DOHH2 (cell line): ENCODE measurements around the gene PYCR2.

Source experiments
- H3F3A ChIP-seq: fragments of 200-600 bp; sonication (generic), shearing (Covaris generic); 2 replicates; pipeline ENCODE4 v1.6.0; 2016; ENCODE audit warnings: antibody characterized with exemption, mild to moderate bottlenecking; ENCODE audit not compliant: control insufficient read depth, insufficient read depth
- H3K27ac ChIP-seq: fragments of 200-600 bp; sonication (generic); 2 replicates; pipeline ENCODE4 v1.5.1; 2014; ENCODE audit warnings: low read depth, mild to moderate bottlenecking, low read length, moderate library complexity
- H3K27me3 ChIP-seq: fragments of 200-600 bp; sonication (generic); 2 replicates; pipeline ENCODE4 v1.6.1; 2014; ENCODE audit warnings: mild to moderate bottlenecking, low read length, mixed read lengths; ENCODE audit not compliant: control insufficient read depth
- H3K36me3 ChIP-seq: fragments of 200-600 bp; sonication (generic); 2 replicates; pipeline ENCODE4 v1.6.1; 2014; ENCODE audit warnings: mild to moderate bottlenecking, low read length, moderate library complexity, mixed read lengths; ENCODE audit not compliant: control insufficient read depth
- H3K4me1 ChIP-seq: fragments of 200-600 bp; sonication (generic); 2 replicates; pipeline ENCODE4 v1.6.1; 2014; ENCODE audit warnings: mild to moderate bottlenecking, low read length, mixed read lengths; ENCODE audit not compliant: control insufficient read depth
- H3K4me2 ChIP-seq: fragments of 200-600 bp; sonication (generic); 2 replicates; pipeline ENCODE4 v1.6.0; 2014; ENCODE audit warnings: mild to moderate bottlenecking, low read length, moderate library complexity
- H3K4me3 ChIP-seq: fragments of 200-600 bp; sonication (generic); 2 replicates; pipeline ENCODE4 v1.5.1; 2014; ENCODE audit warnings: mild to moderate bottlenecking, low read length, mixed read lengths
- H3K79me2 ChIP-seq: fragments of 200-600 bp; sonication (generic); 2 replicates; pipeline ENCODE4 v1.6.1; 2014; ENCODE audit warnings: mild to moderate bottlenecking, low read length, mixed read lengths; ENCODE audit not compliant: control insufficient read depth
- H3K9me2 ChIP-seq: fragments of 200-600 bp; sonication (generic); replicated peaks from 2 replicates; pipeline ENCODE4 v1.6.1; 2014; ENCODE audit warnings: mild to moderate bottlenecking, low read length, mixed read lengths; ENCODE audit not compliant: control insufficient read depth
- H3K9me3 ChIP-seq: fragments of 200-600 bp; sonication (generic); 2 replicates; pipeline ENCODE4 v1.6.1; 2014; ENCODE audit warnings: antibody characterized with exemption, low read length, mixed read lengths; ENCODE audit not compliant: control insufficient read depth, insufficient read depth
- H4K20me1 ChIP-seq: fragments of 200-600 bp; sonication (generic); 2 replicates; pipeline ENCODE4 v1.6.0; 2014; ENCODE audit warnings: low read depth, mild to moderate bottlenecking, antibody characterized with exemption, low read length, moderate library complexity; ENCODE audit not compliant: control insufficient read depth, insufficient read depth
- EZH2phosphoT487 ChIP-seq: fragments of 200-600 bp; sonication (generic); IDR thresholded peaks from 2 replicates; pipeline ENCODE4 v1.6.1; 2017; ENCODE audit warnings: borderline replicate concordance, mild to moderate bottlenecking, antibody characterized with exemption, low read length, moderate library complexity, mixed read lengths
- TF ChIP-seq, protein P1 (sequence below): fragments of 200-600 bp; sonication (generic); IDR thresholded peaks from one replicate; pipeline ENCODE4 v1.5.1; 2014; ENCODE audit warnings: antibody characterized with exemption, mild to moderate bottlenecking, low read depth, low read length; ENCODE audit not compliant: poor library complexity, severe bottlenecking

PYCR2 gene

DNA sequence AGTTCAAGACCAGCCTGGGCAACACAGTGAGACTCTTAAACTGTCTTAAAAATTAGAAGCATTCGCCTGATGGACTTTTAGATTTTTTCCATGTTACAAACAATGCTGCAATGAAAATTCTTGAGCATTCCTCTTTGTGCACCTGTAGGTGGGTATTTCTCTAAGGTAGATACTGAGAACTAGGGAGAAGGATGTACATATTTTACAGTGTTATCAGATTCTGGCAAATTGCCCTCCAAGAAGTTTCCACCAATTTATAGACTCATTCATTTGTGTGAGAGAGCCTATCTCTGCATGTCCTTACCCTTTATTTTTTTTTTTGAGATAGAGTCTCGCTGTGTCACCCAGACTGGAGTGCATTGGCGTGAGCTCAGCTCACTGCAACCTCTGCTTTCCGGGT is 29.3 kb upstream of the PYCR2 start:
- H3K4me1 ChIP-seq, result no peaks in the 10 kb centered on the region
- TF ChIP-seq, protein P1, sequence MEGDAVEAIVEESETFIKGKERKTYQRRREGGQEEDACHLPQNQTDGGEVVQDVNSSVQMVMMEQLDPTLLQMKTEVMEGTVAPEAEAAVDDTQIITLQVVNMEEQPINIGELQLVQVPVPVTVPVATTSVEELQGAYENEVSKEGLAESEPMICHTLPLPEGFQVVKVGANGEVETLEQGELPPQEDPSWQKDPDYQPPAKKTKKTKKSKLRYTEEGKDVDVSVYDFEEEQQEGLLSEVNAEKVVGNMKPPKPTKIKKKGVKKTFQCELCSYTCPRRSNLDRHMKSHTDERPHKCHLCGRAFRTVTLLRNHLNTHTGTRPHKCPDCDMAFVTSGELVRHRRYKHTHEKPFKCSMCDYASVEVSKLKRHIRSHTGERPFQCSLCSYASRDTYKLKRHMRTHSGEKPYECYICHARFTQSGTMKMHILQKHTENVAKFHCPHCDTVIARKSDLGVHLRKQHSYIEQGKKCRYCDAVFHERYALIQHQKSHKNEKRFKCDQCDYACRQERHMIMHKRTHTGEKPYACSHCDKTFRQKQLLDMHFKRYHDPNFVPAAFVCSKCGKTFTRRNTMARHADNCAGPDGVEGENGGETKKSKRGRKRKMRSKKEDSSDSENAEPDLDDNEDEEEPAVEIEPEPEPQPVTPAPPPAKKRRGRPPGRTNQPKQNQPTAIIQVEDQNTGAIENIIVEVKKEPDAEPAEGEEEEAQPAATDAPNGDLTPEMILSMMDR, result no peak
- TF ChIP-seq EZH2phosphoT487, result no peak
- H3K9me2 ChIP-seq, result no peaks in the 10 kb centered on the region
- no peaks in the 10 kb centered on the region for H3F3A ChIP-seq
- no peak overlapping the region for H3K27ac ChIP-seq
- H3K4me3 ChIP-seq, result no peak overlapping the region
- peaks cover 16% of the 10 kb centered on the region; the same call in 1 of the 2 replicates for H3K27me3 ChIP-seq
- H3K79me2 ChIP-seq, result no peaks in the 10 kb centered on the region
- no peaks in the 10 kb centered on the region for H3K9me3 ChIP-seq
- H3K4me2 ChIP-seq, result no peak overlapping the region
- no peaks in the 10 kb centered on the region for H4K20me1 ChIP-seq
- no peaks in the 10 kb centered on the region for H3K36me3 ChIP-seq

DNA sequence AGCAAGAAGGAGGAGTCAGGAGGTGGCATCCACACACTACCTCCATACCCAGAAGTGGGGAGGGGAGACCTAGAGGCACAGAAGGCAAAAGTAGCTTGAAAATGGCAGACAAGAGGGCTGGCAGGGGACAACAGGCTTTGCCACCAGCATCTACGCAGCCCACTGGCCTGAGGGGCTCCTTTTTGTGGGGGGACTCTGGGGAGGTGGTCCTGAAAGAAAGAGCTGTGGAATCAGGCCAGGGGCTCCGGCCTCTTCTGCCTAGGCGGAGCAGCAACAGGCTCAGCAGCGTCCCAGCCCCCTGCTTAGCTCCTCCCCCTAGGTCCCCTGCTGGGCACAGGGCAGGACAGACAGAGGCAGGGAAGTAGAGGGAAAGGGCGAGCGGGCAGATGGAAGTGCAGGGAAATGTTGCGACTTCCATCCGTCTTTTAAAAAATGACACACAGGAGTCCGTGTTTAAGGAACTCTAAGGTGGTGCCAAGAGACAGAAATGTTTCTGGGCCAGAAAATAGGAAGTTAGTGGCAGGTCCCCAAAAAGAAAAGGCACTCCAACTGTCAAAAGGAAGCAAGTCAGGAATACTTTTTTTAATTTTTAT is 27.0 kb upstream of the PYCR2 start:
- no peaks in the 10 kb centered on the region for H3K79me2 ChIP-seq
- no peaks in the 10 kb centered on the region for H3K36me3 ChIP-seq
- H3K4me1 ChIP-seq, result no peaks in the 10 kb centered on the region
- no peak overlapping the region for H3K4me2 ChIP-seq
- no peaks in the 10 kb centered on the region for H3K9me3 ChIP-seq
- TF ChIP-seq, protein P1, result no peak
- no peak for TF ChIP-seq EZH2phosphoT487
- no peak overlapping the region for H3K4me3 ChIP-seq
- H3K9me2 ChIP-seq, result no peaks in the 10 kb centered on the region
- H3K27me3 ChIP-seq, result peaks cover 25% of the 10 kb centered on the region
- H4K20me1 ChIP-seq, result no peaks in the 10 kb centered on the region
- no peaks in the 10 kb centered on the region for H3F3A ChIP-seq
- no peak overlapping the region for H3K27ac ChIP-seq

DNA sequence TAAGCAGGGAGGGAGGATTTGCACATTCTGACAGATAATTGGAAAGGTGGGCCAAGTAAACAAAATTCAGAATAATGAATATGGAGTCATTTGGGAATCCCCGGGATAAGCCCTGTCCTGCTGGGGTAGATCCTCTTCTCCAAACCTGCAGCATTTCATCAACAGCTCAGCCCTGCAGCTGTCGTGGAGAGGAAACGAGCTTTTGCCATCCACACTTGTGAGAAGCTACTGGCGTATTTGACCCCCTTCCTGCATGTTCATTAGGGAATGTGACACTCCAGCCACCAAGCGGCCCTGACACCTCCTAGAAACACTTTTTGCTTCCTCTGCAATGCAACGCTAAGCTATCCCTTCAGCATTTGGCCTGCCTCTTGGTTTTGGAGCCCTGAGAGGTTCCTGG is 25.0 kb upstream of the PYCR2 start:
- H3K4me2 ChIP-seq, result no peak overlapping the region
- no peaks in the 10 kb centered on the region for H3K36me3 ChIP-seq
- H3F3A ChIP-seq, result no peaks in the 10 kb centered on the region
- H3K27me3 ChIP-seq, result peaks cover 19% of the 10 kb centered on the region
- H3K79me2 ChIP-seq, result no peaks in the 10 kb centered on the region
- no peaks in the 10 kb centered on the region for H3K9me3 ChIP-seq
- H4K20me1 ChIP-seq, result no peaks in the 10 kb centered on the region
- no peak overlapping the region for H3K4me3 ChIP-seq
- no peaks in the 10 kb centered on the region for H3K9me2 ChIP-seq
- H3K4me1 ChIP-seq, result peaks cover 9% of the 10 kb centered on the region
- TF ChIP-seq, protein P1, result no peak
- no peak for TF ChIP-seq EZH2phosphoT487
- no peak overlapping the region for H3K27ac ChIP-seq
